A204.1 (cell line): ENCODE measurements around the gene ANKRD11.
"Not testable (repeated sequence)": the region's sequence is repeated elsewhere in the genome, so short reads cannot be mapped to it uniquely, and the experiment has no call there.

Experiments
- FAIRE-seq: peaks from 2 replicates; lab custom pipeline; 2012; peaks lifted over from hg19 to GRCh38; lab: Jason Lieb, UNC

Gene ANKRD11

GRCh38 chr16:89428605-89429004, 61.8 kb downstream of the ANKRD11 start:
- not testable (repeated sequence) for FAIRE-seq

GRCh38 chr16:89426736-89427530, 63.4 kb downstream of the ANKRD11 start:
- no peak for FAIRE-seq

GRCh38 chr16:89425523-89425922, 64.8 kb downstream of the ANKRD11 start:
- FAIRE-seq = no peak

GRCh38 chr16:89423681-89424260, 66.6 kb downstream of the ANKRD11 start:
- FAIRE-seq = no peak

- FAIRE-seq = no peak
Measured at GRCh38 chr16:89422905-89423630, 67.3 kb downstream of the ANKRD11 start.

GRCh38 chr16:89422527-89422904, 67.8 kb downstream of the ANKRD11 start:
- FAIRE-seq = no peak

- FAIRE-seq = not testable (repeated sequence)
Measured at GRCh38 chr16:89421300-89421699, 69.1 kb downstream of the ANKRD11 start.

GRCh38 chr16:89420204-89420603, 70.2 kb downstream of the ANKRD11 start:
- FAIRE-seq = no peak

GRCh38 chr16:89418352-89418751, 72.0 kb downstream of the ANKRD11 start:
- no peak for FAIRE-seq

- FAIRE-seq = no peak
Measured at GRCh38 chr16:89417352-89417751, 73.0 kb downstream of the ANKRD11 start.

- FAIRE-seq = no peak
Measured at GRCh38 chr16:89413811-89414585, 76.4 kb downstream of the ANKRD11 start.

GRCh38 chr16:89412811-89413210, 77.5 kb downstream of the ANKRD11 start:
- FAIRE-seq = no peak

GRCh38 chr16:89411335-89411850, 79.0 kb downstream of the ANKRD11 start:
- no peak for FAIRE-seq

GRCh38 chr16:89410794-89411309, 79.5 kb downstream of the ANKRD11 start:
- no peak for FAIRE-seq

GRCh38 chr16:89410322-89410721, 80.0 kb downstream of the ANKRD11 start:
- FAIRE-seq = no peak

- FAIRE-seq = no peak
Measured at GRCh38 chr16:89409161-89409711, 81.1 kb downstream of the ANKRD11 start.

- FAIRE-seq = no peak
Measured at GRCh38 chr16:89408315-89408714, 82.0 kb downstream of the ANKRD11 start.

- FAIRE-seq = no peak
Measured at GRCh38 chr16:89407925-89408300, 82.4 kb downstream of the ANKRD11 start.

- no peak for FAIRE-seq
Measured at GRCh38 chr16:89407282-89407924, 83.0 kb downstream of the ANKRD11 start.

- no peak for FAIRE-seq
Measured at GRCh38 chr16:89406277-89406888, 84.0 kb downstream of the ANKRD11 start.

GRCh38 chr16:89404561-89404960, 85.8 kb downstream of the ANKRD11 start:
- FAIRE-seq = no peak
